Cerebellar nuclear complex (tissue), 1 donor: Measurements from ENCODE around the gene ATP5F1A.
"Not testable (repeated sequence)": the region's sequence is repeated elsewhere in the genome, so short reads cannot be mapped to it uniquely, and the experiment has no call there.

ENCODE experiments used
- DNase-seq, 2 experiments: peaks; one replicate each; lab custom pipeline; 2025; lab: John Stamatoyannopoulos, UW

ATP5F1A gene

GRCh38 chr18:46097801-46098615 is at the start of gene ATP5F1A:
Gene ATP5F1A (minus strand): TSS chr18:46098296. CDS start chr18:46098231, 65 bp downstream.
- DNase-seq: peak in 1 of 2 experiments; percentile 37

DNA sequence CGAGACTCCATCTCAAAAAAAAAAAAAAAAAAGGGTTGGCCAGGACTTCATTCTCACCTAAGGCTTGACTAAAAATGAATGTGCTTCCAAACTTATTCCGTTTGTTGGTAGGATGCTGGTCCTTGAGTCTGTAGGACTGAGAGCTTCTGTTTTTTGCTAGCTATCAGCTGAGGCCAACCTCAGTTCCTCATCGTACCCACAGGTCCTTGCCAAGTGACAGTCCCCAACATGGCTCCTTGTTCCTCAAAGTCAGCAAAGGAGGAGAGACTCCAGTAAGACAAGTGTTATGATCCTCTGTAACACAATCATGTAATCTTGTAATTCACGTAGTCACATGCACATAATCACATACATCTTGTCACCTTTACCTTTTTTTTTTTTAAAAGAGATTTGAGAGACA is 43.1 kb upstream of the ATP5F1A start:
- no peak for DNase-seq

DNA sequence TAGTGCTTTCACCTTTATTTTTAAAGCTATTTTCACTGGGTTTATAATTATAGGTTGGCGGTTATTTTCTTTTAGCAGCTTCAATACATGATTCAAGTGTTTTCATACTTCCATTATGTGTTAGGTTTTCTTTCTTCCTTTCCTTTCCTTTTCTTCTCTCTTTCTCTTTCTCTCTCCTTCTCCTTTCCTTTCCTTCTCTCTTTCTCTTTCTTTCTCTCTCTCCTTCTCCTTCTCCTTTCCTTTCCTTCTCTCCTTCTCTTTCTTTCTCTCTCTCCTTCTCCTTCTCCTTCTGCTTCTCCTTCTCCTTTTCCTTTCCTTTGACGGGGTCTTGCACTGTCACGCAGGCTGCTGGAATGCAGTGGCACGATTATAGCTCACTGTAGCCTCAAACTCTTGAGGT is 42.1 kb upstream of the ATP5F1A start:
- DNase-seq: no peak

GRCh38 chr18:46134920-46135675 is 37.0 kb upstream of the ATP5F1A start:
- no peak for DNase-seq

GRCh38 chr18:46133534-46133933 is 35.4 kb upstream of the ATP5F1A start:
- DNase-seq: no peak

DNA sequence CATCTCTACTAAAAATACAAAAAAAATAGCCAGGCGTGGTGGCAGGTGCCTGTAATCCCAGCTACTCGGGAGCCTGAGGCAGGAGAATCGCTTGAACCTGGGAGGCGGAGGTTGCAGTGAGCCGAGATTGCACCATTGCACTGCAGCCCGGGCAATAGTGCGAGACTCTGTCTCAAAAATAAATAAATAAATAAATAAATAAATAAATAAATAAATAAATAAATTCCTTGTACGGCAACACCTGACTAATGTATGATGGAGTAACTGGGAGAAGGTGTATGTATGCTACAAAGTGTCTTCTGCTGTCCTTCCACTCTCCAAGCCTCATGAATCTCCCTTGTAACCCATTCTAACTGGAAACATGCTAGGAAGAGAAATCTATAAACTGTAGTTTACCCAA is 32.5 kb upstream of the ATP5F1A start:
- not testable (repeated sequence) for DNase-seq

DNA sequence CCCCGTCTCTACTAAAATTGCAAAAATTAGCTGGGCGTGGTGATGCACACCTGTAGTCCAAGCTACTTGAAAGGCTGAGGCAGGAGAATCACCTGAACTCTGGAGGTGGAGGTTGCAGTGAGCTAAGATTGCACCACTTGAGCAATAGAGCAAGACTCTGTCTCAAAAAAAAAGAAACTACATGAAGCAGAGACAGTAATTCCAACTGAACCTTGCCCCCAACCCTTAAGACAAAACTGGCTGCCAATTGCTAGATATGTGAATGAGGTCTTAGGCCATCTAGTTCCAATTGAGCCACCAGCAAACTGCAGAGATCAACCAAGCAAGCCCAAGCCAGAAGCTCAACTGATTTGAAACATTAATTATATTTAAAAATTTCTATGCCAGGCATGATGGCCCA is 32.0 kb upstream of the ATP5F1A start:
- DNase-seq: no peak

DNA sequence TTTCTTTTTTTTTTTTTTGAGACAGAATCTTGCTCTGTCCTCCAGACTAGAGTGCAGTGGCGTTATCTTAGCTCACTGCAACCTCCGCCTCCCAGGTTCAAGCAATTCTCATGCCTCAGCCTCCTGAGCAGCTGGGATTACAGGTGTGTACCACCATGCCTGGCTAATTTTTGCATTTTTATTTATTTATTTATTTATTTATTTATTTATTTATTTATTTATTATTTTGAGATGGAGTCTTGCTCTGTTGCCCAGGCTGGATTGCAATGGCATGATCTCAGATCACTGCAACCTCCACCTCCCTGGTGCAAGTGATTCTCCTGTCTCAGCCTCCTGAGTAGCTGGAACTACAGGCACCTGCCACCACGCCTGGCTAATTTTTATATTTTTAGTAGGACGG is 28.5 kb upstream of the ATP5F1A start:
- DNase-seq: not testable (repeated sequence)

GRCh38 chr18:46113751-46114150 is 15.7 kb upstream of the ATP5F1A start:
- no peak for DNase-seq

DNA sequence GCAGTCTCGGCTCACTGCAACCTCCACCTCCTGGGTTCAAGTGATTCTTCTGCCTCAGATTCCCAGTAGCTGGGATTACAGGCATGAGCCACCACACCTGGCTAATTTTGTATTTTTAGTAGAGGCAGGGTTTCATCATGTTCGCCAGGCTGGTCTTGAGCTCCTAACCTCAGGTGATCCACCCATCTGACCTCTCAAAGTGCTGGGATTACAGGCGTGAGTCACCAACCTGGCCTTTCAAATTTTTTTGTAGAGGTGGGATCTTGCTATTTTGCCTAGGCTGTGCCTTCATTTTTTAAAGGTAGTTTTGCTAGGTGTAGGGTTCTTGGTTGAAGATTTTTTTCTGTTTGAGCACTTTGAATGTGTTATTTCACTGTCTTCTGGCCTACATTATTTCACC is 12.3 kb upstream of the ATP5F1A start:
- DNase-seq: no peak

DNA sequence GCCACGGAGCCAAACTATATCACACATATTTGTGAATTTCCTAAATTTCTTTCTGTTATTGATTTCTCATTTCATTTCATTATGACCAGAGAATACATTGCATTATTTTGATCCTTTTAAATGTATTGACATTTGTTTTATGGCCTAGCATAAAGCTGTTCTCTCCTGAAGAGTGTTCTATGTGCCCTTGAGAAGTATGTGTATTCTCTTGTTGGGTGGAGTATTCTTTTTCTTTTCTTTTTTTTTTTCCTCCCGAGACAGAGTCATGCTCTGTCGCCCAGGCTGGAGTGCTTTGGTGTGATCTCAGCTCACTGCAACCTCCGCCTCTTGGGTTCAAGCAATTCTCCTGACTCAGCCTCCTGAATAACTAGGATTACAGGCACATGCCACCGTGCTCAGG is 11.3 kb upstream of the ATP5F1A start:
- no peak for DNase-seq

GRCh38 chr18:46104128-46104911 is 6.2 kb upstream of the ATP5F1A start, which contains the start of gene HAUS1:
Gene HAUS1 (plus strand): TSS chr18:46104385. CDS start chr18:46104412, 27 bp downstream.
- DNase-seq: peak; percentile 44 to 92

DNA sequence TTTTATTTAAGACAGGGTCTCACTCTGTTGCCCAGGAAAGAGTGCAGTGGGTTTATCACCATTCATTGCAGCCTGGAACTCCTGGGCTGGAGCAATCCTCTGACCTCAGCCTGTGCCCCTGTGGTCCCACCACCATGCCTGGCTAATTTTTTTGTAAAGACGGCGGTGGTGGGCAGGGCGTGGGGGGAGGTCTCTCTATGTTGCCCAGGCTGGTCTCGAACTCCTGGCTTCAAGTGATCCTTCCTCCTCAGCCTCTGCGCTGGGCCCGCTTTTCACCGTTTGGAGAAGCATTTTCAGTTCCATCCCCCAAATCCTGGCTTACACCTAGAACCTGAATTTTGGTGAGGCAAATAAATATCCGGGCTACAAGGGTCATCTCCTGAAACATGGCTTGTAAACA is 1.4 kb upstream of the ATP5F1A start:
- no peak for DNase-seq

DNA sequence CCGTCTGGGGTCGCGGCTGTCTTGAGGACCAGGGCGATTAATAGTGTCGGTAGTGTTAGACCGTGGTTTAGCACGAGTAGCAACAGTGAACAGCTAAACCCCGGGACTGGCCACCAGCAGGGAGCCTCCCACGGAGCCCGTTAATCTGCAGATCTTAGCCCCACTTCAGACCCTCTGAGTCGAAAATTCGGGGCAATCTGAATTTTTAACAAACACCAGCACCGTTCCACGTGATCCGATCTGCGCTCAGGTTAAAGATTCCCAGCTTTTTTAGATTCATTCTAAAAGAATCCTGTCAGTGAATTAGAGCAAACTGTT is 479 bp upstream of the ATP5F1A start:
- no peak for DNase-seq

DNA sequence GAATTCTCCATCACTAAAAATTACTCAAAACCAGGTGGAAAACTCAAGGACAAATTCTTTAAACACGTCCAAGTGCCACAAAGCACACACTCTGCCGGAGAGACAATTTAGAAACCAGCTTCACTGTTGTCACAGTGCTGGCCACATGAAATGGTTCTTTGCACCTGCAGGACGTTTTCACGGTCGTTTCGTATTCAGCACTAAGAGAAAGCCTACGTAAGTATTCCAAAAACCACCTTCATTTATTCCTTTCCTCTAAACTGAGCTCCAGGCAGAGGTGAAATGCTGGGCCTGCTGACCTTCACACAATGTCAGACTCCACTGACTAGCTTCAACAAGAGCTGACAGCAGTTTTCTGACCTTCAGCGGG is 680 bp downstream of the ATP5F1A start:
- DNase-seq: no peak

- DNase-seq: no peak
These were observed 1.3 kb downstream of the ATP5F1A start for GRCh38 chr18:46096651-46097300.

- no peak for DNase-seq
These were observed 2.6 kb downstream of the ATP5F1A start for GRCh38 chr18:46095532-46095931.

- not testable (repeated sequence) for DNase-seq
These were observed 9.6 kb downstream of the ATP5F1A start for GRCh38 chr18:46088501-46088900.

DNA sequence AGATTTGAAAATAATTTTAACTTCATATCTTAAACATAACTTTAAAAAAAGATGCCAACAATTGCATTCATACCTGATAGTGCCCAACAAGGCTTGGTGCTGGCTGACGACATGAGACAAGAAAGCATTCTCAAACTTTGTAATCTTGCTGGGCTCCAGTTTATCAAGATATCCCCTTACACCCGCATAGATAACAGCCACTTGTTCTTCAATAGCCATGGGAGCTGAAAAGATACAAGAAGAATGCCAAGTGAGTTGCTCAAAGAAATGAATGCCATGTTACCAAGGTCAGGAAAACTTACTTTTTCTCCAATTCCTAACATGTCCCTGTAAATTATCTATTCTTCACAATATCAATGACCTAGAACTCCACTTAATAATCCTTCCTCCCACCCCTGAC is 13.7 kb downstream of the ATP5F1A start:
- no peak for DNase-seq

DNA sequence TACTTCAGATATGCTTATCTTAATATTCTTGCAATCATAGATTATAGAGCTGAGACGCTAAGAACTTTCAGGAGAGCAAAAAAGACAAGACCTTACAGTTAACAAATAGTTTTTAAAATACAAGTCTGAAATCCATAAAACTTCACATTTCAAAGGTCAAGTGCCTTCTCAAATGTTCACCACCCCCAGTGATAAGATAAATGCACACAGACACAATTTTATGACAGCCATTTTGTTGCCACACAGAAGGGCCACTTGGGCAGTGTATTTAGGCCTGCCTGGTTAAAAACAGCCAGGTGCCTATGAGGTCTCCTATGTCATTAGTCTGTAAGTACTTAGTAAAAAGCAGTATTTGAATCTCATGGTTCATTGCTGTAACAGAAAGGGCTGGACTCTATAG is 17.9 kb downstream of the ATP5F1A start:
- no peak for DNase-seq

- no peak for DNase-seq
These were observed 18.8 kb downstream of the ATP5F1A start for GRCh38 chr18:46079336-46079735.
